ENCODE data around the gene ALG1L2. TPM values are rescaled to one million over a fixed set of nuclear protein-coding genes. Genes with fewer than 3 reads are reported as not detected.
"Not testable (repeated sequence)": the region's sequence is repeated elsewhere in the genome, so short reads cannot be mapped to it uniquely, and the experiment has no call there.

ALG1L2 gene
- polyA plus RNA-seq, 1 of the 3 experiments (the other 2 are of a cell fraction), result not detected

- WGBS (ENCODE audit: low lambda C conversion rate), result 61% methylated on average over 4 of the region's 4 CpGs
- no peaks in the 10 kb centered on the region for H3K4me1 ChIP-seq (ENCODE audit: control insufficient read depth in 1 of 2, insufficient read depth in 2 of 2, low read depth in 1 of 2, low read length in 1 of 2)
- CTCF ChIA-PET, result no interaction called here
Measured at GRCh38 chr3:130088061-130088460, 6.4 kb downstream of the ALG1L2 start.

GRCh38 chr3:130090681-130091080, 9.1 kb downstream of the ALG1L2 start:
- POLR2A ChIA-PET, H3K4me2 ChIP-seq: not testable (repeated sequence)
- 86% methylated on average over 1 of the region's 3 CpGs for WGBS (ENCODE audit: low lambda C conversion rate)

More at GRCh38 chr3:130088061-130088460, 6.4 kb downstream of the ALG1L2 start:
- no peak overlapping the region for H3K9ac ChIP-seq
- H3K9me3 ChIP-seq, result no peaks in the 10 kb centered on the region
- POLR2A ChIA-PET, result no interaction called here
- no peak overlapping the region for H3K4me2 ChIP-seq
- no peaks in the 10 kb centered on the region; the same call in 1 of the 2 replicates for H3K27me3 ChIP-seq (ENCODE audit: insufficient read depth)
- H3F3A ChIP-seq (replicated peaks; ENCODE audit: insufficient read depth), result no peaks in the 10 kb centered on the region
- H3K4me3 ChIP-seq (ENCODE audit: low read depth in 2 of 2, low read length in 1 of 2), result no peak overlapping the region
- H3K79me2 ChIP-seq (ENCODE audit: insufficient read depth), result no peaks in the 10 kb centered on the region
- H3K27ac ChIP-seq (ENCODE audit: low read depth in 2 of 2, low read length in 1 of 2), result no peak overlapping the region
- no peaks in the 10 kb centered on the region for H3K9me2 ChIP-seq
- TF ChIP-seq ZBTB33 (IDR thresholded peaks at IDR 0.05; ENCODE audit: borderline replicate concordance, low read depth), result no peak
- TF ChIP-seq GABPA (IDR thresholded peaks at IDR 0.05; ENCODE audit: low read depth), result no peak
- TF ChIP-seq IRF3 (IDR thresholded peaks at IDR 0.05; ENCODE audit: low read depth, low read length), result no peak
- no peak overlapping the region for H2AFZ ChIP-seq (ENCODE audit: low read depth)
- no peaks in the 10 kb centered on the region for H3K36me3 ChIP-seq (replicated peaks in 1 of 2; ENCODE audit: control insufficient read depth in 1 of 2, insufficient read depth in 2 of 2, low read length in 1 of 2)
- H4K20me1 ChIP-seq (ENCODE audit: insufficient read depth), result no peaks in the 10 kb centered on the region
- DNase-seq, result no peak

GRCh38 chr3:130091958-130092357, 10.3 kb downstream of the ALG1L2 start:
- CTCF ChIA-PET, result interaction anchor here (2.8 kb wide), 1 partner anchor 150 kb away, joined by 17 read pairs; no protein-coding TSS in a partner anchor
- POLR2A ChIA-PET, result no interaction called here
- WGBS (ENCODE audit: low lambda C conversion rate), result 84% methylated on average over 7 of the region's 14 CpGs
- TF ChIP-seq MEF2A (IDR thresholded peaks at IDR 0.05; ENCODE audit: borderline replicate concordance, low read depth) (no peak), JUND (IDR thresholded peaks at IDR 0.05) (no peak), IRF3 (IDR thresholded peaks at IDR 0.05; ENCODE audit: low read depth, low read length) (no peak), EP300 (IDR thresholded peaks at IDR 0.05; ENCODE audit: borderline replicate concordance in 1 of 2, low read depth in 1 of 2, low read length in 1 of 2) (no peak), RCOR1 (IDR thresholded peaks at IDR 0.05; ENCODE audit: low read length) (no peak), CTCF (IDR thresholded peaks at IDR 0.05) (no peak), CHD2 (IDR thresholded peaks at IDR 0.05; ENCODE audit: low read length, partially characterized antibody) (no peak), NFIC (IDR thresholded peaks at IDR 0.05; ENCODE audit: borderline replicate concordance) (no peak), POLR2AphosphoS5 (IDR thresholded peaks at IDR 0.05; ENCODE audit: low read depth, low read length) (no peak), TEAD4 (IDR thresholded peaks at IDR 0.05; ENCODE audit: borderline replicate concordance, insufficient read depth) (no peak), RFX5 (IDR thresholded peaks at IDR 0.05; ENCODE audit: low read length) (no peak), GABPA (IDR thresholded peaks at IDR 0.05; ENCODE audit: low read depth) (no peak), USF2 (IDR thresholded peaks at IDR 0.05; ENCODE audit: borderline replicate concordance, low read depth, low read length) (no peak)

More at GRCh38 chr3:130090681-130091080, 9.1 kb downstream of the ALG1L2 start:
- not testable (repeated sequence) for DNase-seq; H2AFZ ChIP-seq (ENCODE audit: low read depth); H3K9me3 ChIP-seq; H3F3A ChIP-seq (replicated peaks; ENCODE audit: insufficient read depth); H3K36me3 ChIP-seq (replicated peaks in 1 of 2; ENCODE audit: control insufficient read depth in 1 of 2, insufficient read depth in 2 of 2, low read length in 1 of 2); H4K20me1 ChIP-seq (ENCODE audit: insufficient read depth); H3K27me3 ChIP-seq (ENCODE audit: insufficient read depth); H3K9me2 ChIP-seq; H3K4me3 ChIP-seq (ENCODE audit: low read depth in 2 of 2, low read length in 1 of 2); H3K4me1 ChIP-seq (ENCODE audit: control insufficient read depth in 1 of 2, insufficient read depth in 2 of 2, low read depth in 1 of 2, low read length in 1 of 2); H3K9ac ChIP-seq; H3K27ac ChIP-seq (ENCODE audit: low read depth in 2 of 2, low read length in 1 of 2); H3K79me2 ChIP-seq (ENCODE audit: insufficient read depth)
- CTCF ChIA-PET, result interaction anchor here (0.8 to 1.7 kb wide), 3 partner anchors 13 to 148 kb away, joined by 3 to 10 read pairs (median 4); no protein-coding TSS in a partner anchor

More at GRCh38 chr3:130091958-130092357, 10.3 kb downstream of the ALG1L2 start:
- H3K9ac ChIP-seq, result no peak overlapping the region
- H3K79me2 ChIP-seq (ENCODE audit: insufficient read depth), result no peaks in the 10 kb centered on the region
- H3K9me2 ChIP-seq, result no peaks in the 10 kb centered on the region
- H3K9me3 ChIP-seq, result no peaks in the 10 kb centered on the region
- no peaks in the 10 kb centered on the region for H3K36me3 ChIP-seq (replicated peaks in 1 of 2; ENCODE audit: control insufficient read depth in 1 of 2, insufficient read depth in 2 of 2, low read length in 1 of 2)
- no peak overlapping the region for H3K4me2 ChIP-seq
- H3K4me1 ChIP-seq (ENCODE audit: control insufficient read depth in 1 of 2, insufficient read depth in 2 of 2, low read depth in 1 of 2, low read length in 1 of 2), result no peaks in the 10 kb centered on the region; a peak in 1 of 4 replicates
- no peaks in the 10 kb centered on the region for H3F3A ChIP-seq (replicated peaks; ENCODE audit: insufficient read depth)
- no peaks in the 10 kb centered on the region for H3K27me3 ChIP-seq (ENCODE audit: insufficient read depth)
- no peak overlapping the region for H3K4me3 ChIP-seq (ENCODE audit: low read depth in 2 of 2, low read length in 1 of 2)
- H4K20me1 ChIP-seq (ENCODE audit: insufficient read depth), result no peaks in the 10 kb centered on the region
- no peak for DNase-seq
- no peak overlapping the region for H3K27ac ChIP-seq (ENCODE audit: low read depth in 2 of 2, low read length in 1 of 2)
- H2AFZ ChIP-seq (ENCODE audit: low read depth), result no peak overlapping the region

Data from SK-N-SH (cell line).